ES-I3 (cell line): ENCODE results near the gene ABCC4.

Source experiments
- H3K36me3 ChIP-seq: 2 replicates; pipeline ENCODE4 v1.6.1; 2013; ENCODE audit warnings: mild to moderate bottlenecking, low read length, control low read depth, moderate library complexity; ENCODE audit not compliant: insufficient read depth
- H3K4me1 ChIP-seq: 2 replicates; pipeline ENCODE4 v1.6.1; 2013; ENCODE audit warnings: mild to moderate bottlenecking, control low read depth, low read length; ENCODE audit not compliant: insufficient read depth
- H3K9ac ChIP-seq: 2 replicates; pipeline ENCODE4 v1.6.1; 2013; ENCODE audit warnings: low read depth, mild to moderate bottlenecking, low read length, moderate library complexity
- H3K9me3 ChIP-seq: 2 replicates; pipeline ENCODE4 v1.6.1; 2013; ENCODE audit warnings: mild to moderate bottlenecking, low read length, moderate library complexity; ENCODE audit not compliant: control insufficient read depth, insufficient read depth

The ABCC4 gene

GRCh38 chr13:94994506-94994905, 306.7 kb downstream of the ABCC4 start:
- H3K4me1 ChIP-seq = peaks cover 22% of the 10 kb centered on the region; the same call in 1 of the 2 replicates
- H3K9me3 ChIP-seq = no peaks in the 10 kb centered on the region
- H3K9ac ChIP-seq = no peak overlapping the region
- H3K36me3 ChIP-seq = no peaks in the 10 kb centered on the region

- H3K9me3 ChIP-seq = no peaks in the 10 kb centered on the region
- H3K4me1 ChIP-seq = peaks cover 22% of the 10 kb centered on the region; the same call in 1 of the 2 replicates
- H3K9ac ChIP-seq = no peak overlapping the region
- H3K36me3 ChIP-seq = no peaks in the 10 kb centered on the region
Measured at GRCh38 chr13:94993616-94994015, 307.6 kb downstream of the ABCC4 start.

- Histone ChIP-seq H3K4me1 (peaks cover 13% of the 10 kb centered on the region; the same call in 1 of the 2 replicates), H3K9ac (no peak overlapping the region), H3K36me3 (no peaks in the 10 kb centered on the region), H3K9me3 (no peaks in the 10 kb centered on the region)
Measured at GRCh38 chr13:94992036-94992960, 309.0 kb downstream of the ABCC4 start.

- H3K9ac ChIP-seq = no peak overlapping the region
- no peaks in the 10 kb centered on the region for H3K36me3 ChIP-seq
- no peaks in the 10 kb centered on the region for H3K9me3 ChIP-seq
- H3K4me1 ChIP-seq = peaks cover 15% of the 10 kb centered on the region; the same call in 1 of the 2 replicates
Measured at GRCh38 chr13:94988654-94989053, 312.6 kb downstream of the ABCC4 start.

- no peaks in the 10 kb centered on the region for H3K36me3 ChIP-seq
- no peaks in the 10 kb centered on the region for H3K9me3 ChIP-seq
- H3K9ac ChIP-seq = no peak overlapping the region
- H3K4me1 ChIP-seq = peaks cover 18% of the 10 kb centered on the region; the same call in 1 of the 2 replicates
Measured at GRCh38 chr13:94987869-94988268, 313.4 kb downstream of the ABCC4 start.

GRCh38 chr13:94987081-94987480, 314.2 kb downstream of the ABCC4 start:
- Histone ChIP-seq H3K36me3 (no peaks in the 10 kb centered on the region), H3K9me3 (no peaks in the 10 kb centered on the region), H3K9ac (no peak overlapping the region), H3K4me1 (peaks cover 14% of the 10 kb centered on the region; the same call in 1 of the 2 replicates)

GRCh38 chr13:94984958-94985357, 316.3 kb downstream of the ABCC4 start:
- Histone ChIP-seq H3K9me3 (no peaks in the 10 kb centered on the region), H3K36me3 (no peaks in the 10 kb centered on the region), H3K9ac (no peak overlapping the region), H3K4me1 (peaks cover 14% of the 10 kb centered on the region; the same call in 1 of the 2 replicates)

- no peak overlapping the region for H3K9ac ChIP-seq
- H3K36me3 ChIP-seq = no peaks in the 10 kb centered on the region
- peaks cover 3% of the 10 kb centered on the region; the same call in 1 of the 2 replicates for H3K4me1 ChIP-seq
Measured at GRCh38 chr13:94978516-94978915, 322.7 kb downstream of the ABCC4 start.

GRCh38 chr13:94974015-94974951, 327.0 kb downstream of the ABCC4 start:
- Histone ChIP-seq H3K4me1 (peaks cover 7% of the 10 kb centered on the region; the same call in 1 of the 2 replicates), H3K9ac (no peak overlapping the region), H3K9me3 (no peaks in the 10 kb centered on the region), H3K36me3 (no peaks in the 10 kb centered on the region)

More at GRCh38 chr13:94978516-94978915, 322.7 kb downstream of the ABCC4 start:
- H3K9me3 ChIP-seq = no peaks in the 10 kb centered on the region

GRCh38 chr13:94972262-94972661, 329.0 kb downstream of the ABCC4 start:
- peaks cover 11% of the 10 kb centered on the region; the same call in 1 of the 2 replicates for H3K4me1 ChIP-seq
- H3K36me3 ChIP-seq = no peaks in the 10 kb centered on the region
- no peaks in the 10 kb centered on the region for H3K9me3 ChIP-seq
- no peak overlapping the region for H3K9ac ChIP-seq
